Metanephros (tissue), 1 donor: ENCODE data around the gene SUGT1. TPM values are rescaled to one million over a fixed set of nuclear protein-coding genes. Genes with fewer than 3 reads are reported as not detected.

Experiments
- total RNA-seq: library from RNA; depleted of rRNA; stranded (reverse); fragments of >200 nt; gene quantifications from one replicate; pipeline ENCODE4 v1.2.3, GENCODE V29; 2014

SUGT1 gene
- 46.6 TPM for total RNA-seq

GRCh38 chr13:52652196-52652979 lies at the start of gene SUGT1:
SUGT1 (plus strand) TSS chr13:52652836; CDS start chr13:52652921, 85 bp downstream.

DNA sequence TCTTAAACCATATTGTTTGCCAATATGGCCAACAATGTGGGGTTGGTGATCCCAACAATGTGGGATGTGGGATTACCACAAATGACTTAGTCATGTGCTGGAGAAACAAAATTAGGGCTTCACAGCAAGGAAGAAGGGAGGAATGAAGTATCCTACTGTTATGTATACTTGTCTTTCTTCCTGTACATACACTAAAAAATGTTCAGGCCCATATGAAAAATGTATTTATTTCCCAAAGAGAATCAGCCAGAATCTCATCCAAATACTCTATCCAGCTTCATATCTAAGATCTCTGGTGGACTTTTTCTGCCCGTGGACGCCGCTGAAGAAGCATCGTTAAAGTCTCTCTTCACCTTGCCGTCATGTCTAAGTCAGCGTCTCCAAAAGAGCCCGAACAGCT lies 10.5 kb upstream of the SUGT1 start, which contains the start of gene HNRNPA1L2:
HNRNPA1L2 (plus strand) TSS at position 301 of the 400 bp plus-strand sequence; CDS start at position 363, 62 bp downstream.

GRCh38 chr13:52739468-52740071 lies 86.9 kb downstream of the SUGT1 start, which contains the start of gene CNMD:
CNMD (minus strand) TSS chr13:52739820; CDS start chr13:52739701, 119 bp downstream.

Other genes with a start within 250 kb of the SUGT1 start
- gene THSD1, start 246.7 kb upstream of the SUGT1 start, total RNA-seq: 10.6 TPM
- 55.5 TPM for gene VPS36, start 202.2 kb upstream of the SUGT1 start, total RNA-seq
- gene CKAP2, start 197.4 kb upstream of the SUGT1 start, total RNA-seq: 23.9 TPM
- gene HNRNPA1L2, start 10.4 kb upstream of the SUGT1 start, total RNA-seq: 3.7 TPM
- 0.41 TPM for gene CNMD, start 87.0 kb downstream of the SUGT1 start, total RNA-seq
- gene PCDH8, start 195.8 kb downstream of the SUGT1 start, total RNA-seq: 0.82 TPM